ENCODE data around the gene PRSS50.

PRSS50 gene

DNA sequence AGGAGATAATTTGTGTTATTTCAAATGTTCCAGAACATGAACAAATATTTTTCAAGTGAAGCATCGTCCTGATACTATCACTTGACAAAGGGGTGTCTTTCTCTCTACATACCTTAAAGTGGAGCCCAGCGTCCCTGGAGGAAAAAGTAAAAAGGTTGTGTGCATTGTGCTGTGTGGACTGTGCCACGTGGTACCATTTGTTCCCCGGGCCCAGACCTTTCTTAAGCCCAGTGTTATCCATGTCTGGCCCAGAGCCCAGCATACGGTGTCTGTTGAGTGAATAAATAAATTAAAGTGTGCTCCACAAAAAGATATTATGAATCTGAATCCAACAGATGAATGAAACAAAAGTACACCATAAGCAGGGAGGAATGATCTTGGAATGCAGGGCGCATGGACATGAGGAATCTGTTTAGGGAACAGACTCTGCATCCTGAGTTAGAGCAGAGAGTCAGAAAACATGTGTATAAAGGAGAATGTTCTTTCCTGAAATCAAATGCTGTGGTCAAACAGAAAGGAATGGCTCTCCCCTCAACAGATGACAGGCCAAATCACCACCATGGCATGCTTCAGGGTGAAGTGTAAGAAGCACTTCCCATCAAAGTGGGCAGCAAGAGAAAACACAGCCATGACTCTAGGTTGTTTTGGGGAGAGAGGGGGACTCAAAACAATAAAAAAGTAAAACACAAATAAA, 8.1 kb upstream of the PRSS50 start:
- DNase-seq (ENCODE audit: low read depth in 3 of 3) = no peak

DNA sequence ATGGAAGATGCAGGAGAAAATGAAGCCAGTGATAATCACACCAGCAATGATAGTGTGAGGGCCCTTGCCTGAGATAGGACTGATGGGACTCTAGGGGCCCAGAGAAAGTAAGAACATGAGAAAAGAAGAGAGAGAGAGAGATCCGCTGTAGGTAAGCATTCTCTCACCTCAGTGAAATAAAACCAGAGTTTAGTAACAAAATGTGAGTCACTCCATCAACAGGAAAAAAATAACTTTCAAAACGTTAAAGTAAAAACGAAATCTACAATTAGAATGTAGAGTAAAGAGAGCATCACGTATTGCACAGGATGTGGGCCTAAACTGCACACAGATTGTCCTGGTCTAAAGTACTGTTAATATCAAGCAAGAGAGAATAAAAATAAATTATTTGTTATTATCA, 6.8 kb upstream of the PRSS50 start:
- no peak for DNase-seq (ENCODE audit: low read depth in 3 of 3)

DNA sequence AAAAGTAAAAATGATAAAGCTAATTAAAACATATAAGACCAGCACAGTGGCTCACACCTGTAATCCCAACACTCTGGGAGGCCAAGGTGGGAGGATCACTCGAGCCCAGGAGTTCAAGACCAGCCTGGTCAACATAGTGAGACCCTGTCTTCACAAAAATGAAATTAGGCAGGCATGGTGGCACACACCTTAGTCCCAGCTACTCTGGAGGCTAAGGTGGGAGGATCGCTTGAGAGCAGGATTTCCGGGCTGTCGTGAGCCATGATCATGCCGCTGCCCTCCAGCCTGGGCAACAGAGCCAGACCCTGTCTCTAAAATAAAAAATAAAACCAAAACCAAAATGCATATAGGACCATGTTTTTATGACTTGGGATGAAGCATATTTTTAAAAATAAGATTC, 4.8 kb upstream of the PRSS50 start:
- DNase-seq (ENCODE audit: low read depth in 3 of 3) = no peak

DNA sequence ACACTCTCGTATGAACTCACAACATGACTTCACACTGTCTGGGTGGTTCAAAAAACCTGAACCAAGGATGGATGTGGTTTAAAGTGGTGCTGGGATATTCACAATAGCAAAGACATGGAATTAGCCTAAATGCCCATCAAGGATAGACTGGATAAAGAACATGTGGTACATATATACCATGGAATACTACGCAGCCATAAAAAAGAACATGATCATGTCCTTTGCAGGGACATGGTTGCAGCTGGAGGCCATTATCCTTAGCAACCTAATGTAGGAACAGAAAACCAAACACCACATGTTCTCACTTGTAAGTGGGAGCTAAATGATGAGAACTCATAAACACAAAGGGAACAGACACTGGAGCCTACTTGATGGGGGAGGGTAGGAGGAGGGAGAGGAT, 3.3 kb upstream of the PRSS50 start:
- DNase-seq (ENCODE audit: low read depth in 3 of 3) = no peak

DNA sequence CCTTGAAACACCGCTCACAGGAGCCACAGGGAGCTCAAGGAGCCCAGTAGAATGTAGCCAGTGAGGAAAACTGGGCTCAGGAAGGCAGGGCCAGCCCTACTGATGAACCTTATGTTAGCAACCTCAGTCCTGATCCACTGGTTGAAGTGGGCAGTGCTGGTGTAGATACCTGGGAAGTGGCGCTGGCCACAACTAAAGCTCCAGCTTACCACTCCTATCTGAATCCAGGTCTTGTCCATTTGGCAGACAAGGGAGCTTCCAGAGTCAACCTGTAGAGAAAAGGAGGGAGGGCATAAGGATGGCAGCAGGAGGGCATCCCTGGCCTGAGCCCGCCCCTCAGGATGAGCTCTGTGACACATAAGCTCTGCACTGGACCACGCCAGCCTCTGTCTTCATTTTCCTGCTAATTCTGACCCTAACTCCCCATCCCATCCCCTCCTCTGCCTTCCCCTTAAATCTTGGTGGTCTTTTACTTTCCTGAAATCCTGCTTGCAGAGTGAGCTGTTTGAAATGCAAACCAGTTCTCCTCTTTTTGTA, 2.1 kb upstream of the PRSS50 start:
- DNase-seq (ENCODE audit: low read depth in 3 of 3) = no peak

DNA sequence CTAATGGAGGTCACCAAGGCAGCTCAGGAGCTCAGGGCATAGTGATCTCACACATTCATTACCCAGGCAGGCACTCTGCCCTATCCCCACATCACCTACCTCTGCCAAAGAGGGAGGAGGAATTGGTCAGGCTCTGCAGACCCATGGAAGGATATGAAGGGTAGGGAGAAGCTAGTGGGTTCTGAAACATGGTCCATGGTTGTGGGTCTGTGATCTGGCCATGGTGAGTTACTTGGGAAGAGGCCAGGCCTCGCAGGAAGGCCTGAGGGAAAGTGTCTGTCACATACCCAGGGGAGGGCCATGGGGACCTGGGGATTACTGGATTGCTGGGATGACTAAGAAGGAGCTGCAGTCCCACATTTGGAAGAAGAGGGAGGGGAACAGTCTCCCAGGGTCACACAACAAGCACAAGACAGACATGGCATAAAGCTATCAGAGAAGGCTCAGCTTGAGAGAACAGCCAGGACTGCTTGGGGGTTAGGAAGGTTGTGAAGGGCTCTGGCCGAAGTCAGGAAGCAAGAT, 1.4 kb upstream of the PRSS50 start:
- DNase-seq (ENCODE audit: low read depth in 3 of 3) = no peak

DNA sequence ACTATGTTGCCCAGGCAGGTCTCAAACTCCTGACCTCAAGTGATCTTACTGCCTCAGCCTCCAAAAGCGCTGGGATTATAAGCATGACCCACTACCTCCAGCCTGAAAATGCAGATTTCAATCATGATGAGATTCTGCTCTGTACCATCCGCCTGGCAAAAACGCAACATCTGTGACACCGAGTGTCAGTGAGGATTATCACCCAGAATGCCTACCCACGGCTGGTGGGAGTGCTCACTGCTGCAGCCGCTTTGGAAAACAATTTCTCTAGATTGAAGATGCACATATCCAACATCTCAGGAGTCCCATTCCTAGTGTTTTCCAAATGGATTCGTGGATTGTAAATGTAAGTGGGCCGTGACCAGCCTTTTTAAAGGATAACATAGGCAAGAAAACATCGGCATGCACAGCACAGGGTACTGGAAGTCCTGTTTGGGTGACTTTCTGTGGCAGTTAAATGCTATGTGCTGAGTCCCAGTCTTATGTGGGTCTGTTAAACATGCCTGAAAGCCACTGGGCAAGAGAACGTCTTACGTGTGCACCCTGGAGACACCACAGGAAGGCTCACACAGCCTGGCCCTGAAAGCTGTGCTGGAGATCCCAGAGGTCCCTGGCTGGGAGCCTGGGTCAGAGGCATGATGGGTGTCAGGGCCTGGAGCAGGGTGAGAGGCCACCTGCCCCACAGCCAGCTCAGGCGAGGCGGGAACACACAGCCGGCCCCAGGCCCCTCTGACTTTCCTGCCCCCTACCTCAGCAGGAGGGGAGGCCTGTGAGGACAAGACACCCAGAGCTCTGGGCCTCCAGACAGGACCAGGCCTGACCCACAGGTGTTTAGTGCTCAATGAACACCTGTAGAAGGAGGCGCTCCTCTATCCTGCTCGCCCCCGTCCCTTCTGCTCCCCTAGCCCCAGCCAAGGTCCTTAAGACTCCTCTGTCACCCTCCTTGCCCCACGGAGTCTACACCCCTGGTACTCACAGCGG, 918 bp downstream of the PRSS50 start:
- DNase-seq (ENCODE audit: low read depth in 3 of 3) = no peak

DNA sequence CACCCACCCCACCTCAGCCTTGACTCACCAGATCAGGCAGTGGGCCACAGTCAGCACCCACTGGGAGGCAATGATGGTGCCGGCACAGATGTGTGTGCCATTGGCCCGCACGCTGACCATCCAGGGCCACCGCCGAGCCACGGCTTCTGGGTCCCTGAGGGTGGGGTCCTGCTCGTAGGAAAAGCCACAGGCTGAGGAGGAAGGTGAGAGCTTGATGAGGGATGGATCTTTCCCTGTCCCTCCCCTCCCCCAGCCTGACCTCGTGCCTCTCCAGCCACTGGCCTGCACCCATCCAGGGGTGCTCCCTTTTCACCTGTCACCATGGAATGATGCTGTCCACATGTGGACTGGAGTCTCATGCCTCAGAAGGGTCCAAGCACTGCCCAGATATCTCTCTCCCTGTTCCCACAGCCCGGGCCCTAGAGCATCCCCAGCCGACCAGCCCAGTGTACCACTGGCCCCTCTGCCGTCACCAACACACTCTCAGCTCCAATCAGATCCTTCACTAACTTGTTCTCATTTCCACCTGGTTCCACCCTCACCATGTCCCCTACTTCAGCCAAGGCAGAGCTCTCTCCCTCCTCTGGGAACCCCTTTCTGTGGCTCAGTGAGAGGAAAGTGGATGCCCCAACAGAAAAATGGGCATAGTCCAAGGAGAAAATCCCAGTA, 2.0 kb downstream of the PRSS50 start:
- DNase-seq (ENCODE audit: low read depth in 3 of 3) = no peak

DNA sequence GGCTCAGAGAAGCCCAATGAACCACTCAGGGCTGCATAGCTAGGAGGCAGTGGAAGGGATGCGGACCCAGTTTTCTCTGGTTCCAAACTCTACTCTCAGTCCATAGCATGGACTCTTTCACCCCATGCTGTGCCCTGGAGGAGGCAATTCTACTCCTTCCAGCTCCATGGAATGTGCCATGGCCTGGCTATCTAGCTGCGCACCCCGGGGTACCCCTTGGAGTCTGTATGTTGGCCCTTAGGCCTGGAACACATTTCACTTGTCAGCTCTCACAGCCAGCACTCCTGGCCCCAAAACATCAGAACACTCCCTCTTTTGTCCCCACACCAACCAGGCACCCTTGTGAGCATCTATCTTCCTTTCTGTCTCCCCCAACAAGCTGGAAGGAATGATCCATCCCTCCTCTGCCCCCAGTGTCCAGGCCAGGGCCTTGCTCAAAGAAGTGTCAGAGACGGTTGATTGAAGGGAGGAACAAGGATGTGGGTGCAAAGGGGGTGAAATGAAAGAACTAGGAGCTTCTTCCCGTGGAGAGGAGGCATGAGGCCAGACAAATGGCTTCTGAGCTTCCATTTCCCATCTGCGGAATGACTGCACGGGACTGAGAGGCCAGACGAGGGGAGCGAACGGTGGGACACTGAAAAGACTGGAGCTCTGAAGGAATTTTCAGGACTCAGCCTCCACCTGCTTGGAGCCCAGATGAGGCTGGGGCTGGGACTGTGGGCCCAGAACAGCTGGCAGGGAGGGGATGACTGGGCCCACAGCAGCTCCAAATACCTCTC, 2.8 kb downstream of the PRSS50 start:
- no peak for DNase-seq (ENCODE audit: low read depth in 3 of 3)

DNA sequence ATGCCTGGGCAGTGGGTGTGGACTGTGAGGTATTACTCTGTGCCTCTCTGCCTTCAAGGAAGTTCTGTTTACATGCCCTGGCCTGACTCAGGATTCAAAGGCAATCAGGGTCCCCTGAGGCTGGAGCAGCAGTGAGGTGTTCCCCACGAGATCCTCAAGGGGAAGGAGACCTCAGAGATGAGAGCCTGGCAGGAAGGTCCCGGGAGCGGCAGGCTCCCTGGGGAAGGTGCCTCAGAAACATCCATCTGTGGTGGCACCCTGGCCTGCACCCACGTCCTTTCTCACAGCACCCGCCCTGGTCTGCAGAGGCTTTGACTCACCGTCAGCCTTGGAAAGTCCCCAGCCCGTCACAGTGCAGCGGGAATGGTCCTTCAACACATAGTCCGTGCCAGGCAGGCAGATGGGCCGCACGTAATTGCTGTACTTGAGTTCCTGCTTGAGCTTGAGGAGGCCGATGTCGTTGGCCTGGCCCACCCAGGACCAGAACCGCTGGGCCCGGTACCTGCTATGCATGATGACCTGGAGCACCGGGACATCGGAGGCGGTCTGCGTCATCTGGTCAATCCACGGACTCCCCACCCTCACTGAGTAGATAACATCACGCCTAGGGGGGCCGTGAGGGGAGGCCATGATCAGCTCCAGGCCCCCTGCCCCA, 3.6 kb downstream of the PRSS50 start:
- peak in 1 of 3 experiments; percentile 26 for DNase-seq (ENCODE audit: low read depth in 3 of 3)

DNA sequence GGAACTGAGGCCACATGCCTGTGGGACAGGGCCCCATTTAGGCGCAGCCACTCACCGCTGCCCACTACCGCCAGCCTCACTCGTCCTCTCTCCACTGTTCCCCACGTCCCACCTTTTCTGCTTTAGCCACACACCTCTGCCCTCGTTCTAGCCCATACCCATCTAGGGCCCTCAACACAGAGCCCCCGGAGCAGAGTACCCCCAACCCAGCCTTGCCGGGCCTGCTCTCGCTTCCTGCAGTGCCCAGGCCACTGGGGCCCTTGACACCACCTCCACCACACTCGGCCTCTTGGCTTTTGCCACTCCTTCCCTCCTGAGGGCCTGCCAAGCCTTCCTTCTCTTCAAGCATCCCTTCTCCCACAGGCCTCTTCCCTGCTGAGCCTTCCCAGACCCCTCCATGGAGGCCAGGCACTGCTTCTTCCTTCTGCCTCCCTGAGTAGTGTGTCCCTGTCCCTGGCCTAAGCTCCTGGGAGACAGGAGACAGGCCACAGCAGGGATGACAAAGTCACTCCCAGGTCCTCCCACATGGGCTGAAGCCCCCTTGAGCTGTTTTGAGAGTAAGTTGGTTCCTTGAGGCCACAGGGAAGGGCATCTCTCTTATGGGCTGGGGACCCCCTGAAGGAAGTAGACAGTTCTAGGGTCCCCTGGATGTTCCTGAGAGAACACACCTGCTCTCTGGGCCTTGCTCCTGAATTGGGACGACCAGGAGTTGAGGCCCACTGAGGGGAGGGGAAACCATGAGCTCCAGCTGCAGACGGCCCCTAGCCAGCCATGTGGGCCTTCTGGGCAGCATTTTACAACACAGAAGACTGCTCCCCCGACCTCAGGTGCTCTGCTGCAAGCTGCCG, 4.4 kb downstream of the PRSS50 start:
- DNase-seq (ENCODE audit: low read depth in 3 of 3) = no peak

DNA sequence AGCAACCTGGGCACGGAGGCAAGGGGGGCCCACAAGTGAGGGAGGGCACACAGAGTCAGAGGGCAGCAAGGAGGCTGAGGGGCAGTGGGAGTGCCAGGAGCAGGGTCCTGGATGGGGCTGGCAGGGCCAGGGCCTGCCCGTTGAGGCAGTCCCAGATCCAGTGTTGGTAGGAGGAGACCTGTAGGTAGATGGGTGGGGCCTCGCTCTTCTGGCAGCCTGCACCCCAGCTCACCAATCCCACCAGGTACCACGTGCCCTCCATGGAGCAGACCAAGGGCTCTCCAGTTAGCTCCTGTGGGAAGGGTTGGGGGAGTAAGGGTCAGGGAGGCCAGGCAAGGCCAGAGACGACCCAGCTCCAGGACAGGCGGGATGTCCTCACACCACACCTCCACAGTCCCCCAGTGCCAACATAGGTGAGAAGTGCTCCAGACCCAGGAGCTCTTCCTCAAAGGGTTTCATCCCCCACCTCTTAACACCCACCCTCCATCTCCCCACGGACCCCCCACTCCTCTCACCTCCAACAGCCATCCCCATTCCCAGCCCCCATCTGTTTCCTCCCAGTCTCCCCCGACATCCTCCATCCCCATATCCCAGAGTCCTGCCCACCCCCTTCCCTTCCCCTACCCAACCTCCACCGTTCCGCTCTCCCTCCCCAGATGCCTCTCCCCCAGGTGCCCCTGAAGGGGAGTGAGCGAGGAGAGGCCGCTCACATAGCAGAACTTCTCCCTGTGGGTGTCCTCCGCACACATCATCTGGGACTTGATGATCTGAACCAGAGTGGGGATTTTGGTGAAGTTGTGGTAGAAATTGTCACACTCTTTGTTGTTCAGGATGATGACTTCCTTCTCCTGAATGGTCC, 5.2 kb downstream of the PRSS50 start:
- no peak for DNase-seq (ENCODE audit: low read depth in 3 of 3)

DNA sequence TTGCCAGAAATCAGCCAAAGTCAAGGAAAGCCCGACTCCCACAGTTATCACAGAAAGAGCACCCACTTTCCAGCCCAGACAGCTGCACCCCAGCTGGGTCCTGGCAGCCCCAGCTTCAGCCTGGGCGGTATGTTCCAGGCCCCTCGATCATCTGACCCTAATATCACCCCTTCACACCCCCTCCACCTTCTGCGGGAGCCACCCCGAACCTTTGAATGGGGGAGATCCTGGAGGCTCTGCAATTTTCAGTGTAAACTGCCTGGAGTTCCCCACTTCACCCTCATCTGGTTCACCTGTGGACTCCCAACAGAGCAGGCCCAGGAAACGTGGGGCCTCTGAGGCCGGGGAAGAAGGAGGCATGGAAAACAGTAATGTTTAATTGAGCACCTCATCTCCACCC, 5.9 kb downstream of the PRSS50 start:
- DNase-seq (ENCODE audit: low read depth in 3 of 3) = no peak

DNA sequence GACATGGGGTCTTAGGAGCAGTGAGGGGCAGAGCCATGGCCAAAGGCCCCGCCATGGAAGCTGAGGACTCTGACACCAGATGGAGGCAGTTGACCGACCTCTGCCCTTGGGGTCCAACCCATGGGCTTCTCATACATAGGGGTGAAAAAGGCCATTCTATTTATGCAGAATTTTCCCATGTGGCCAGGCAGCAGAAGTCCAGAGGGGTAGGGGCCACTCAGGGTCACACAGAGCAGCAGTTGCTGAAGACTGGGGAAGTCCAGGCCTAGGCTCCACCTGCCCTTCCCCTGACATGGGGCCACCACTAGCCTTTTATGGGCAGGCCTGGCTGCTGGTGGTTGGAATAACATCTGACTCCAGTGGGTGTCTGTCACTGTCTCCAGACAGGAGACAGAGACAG, 6.4 kb downstream of the PRSS50 start:
- no peak for DNase-seq (ENCODE audit: low read depth in 3 of 3)

DNA sequence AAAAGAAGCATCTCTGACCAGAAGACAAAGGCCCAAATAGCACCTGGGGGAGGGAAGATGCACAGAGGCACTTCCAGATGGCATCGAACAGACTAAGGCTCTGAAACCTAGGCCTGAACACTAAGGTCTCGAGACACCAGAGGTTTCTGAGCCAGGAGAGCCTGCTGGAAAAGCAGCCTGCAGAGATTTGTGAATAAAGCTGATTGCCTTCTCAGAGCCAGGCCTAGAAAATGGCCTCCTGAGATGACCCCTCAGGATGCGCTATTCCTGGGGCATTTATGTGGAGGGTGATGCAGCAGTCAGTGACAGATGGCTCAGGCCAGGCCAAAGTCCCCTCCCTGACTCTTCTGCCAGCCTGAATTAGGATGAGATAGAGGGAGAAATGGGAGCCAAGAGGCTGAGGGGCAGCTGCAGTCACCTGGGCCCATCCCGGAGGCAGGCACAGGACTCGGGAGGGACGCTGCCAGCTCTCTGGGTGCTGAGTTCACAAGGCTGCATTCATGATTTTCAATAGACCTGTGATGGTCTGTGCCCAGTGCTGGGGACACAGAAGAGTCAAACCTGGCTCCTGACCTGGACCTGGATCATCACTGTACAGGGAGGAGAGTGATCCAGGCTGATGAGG, 6.9 kb downstream of the PRSS50 start:
- DNase-seq (ENCODE audit: low read depth in 3 of 3) = no peak

DNA sequence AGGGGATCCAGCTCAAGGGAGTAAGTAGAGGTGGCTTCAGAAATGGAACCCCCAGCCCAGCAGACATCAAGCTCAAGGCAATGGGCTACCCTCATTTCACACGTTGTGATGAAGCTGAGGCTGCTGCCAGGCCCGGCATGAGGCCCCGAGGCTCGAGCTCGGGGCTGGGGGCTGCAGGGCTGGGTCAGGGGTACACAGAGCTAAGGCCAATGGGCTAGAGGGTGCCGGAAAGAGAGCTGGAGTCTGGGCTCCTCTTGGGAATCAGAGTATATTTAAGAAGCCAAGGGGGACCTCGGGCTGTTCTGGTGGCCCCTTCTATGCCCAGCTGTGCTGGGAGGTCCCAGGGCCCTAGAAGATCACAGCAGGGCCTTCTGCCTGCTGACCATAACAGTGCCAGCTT, 7.4 kb downstream of the PRSS50 start:
- DNase-seq (ENCODE audit: low read depth in 3 of 3) = no peak

DNA sequence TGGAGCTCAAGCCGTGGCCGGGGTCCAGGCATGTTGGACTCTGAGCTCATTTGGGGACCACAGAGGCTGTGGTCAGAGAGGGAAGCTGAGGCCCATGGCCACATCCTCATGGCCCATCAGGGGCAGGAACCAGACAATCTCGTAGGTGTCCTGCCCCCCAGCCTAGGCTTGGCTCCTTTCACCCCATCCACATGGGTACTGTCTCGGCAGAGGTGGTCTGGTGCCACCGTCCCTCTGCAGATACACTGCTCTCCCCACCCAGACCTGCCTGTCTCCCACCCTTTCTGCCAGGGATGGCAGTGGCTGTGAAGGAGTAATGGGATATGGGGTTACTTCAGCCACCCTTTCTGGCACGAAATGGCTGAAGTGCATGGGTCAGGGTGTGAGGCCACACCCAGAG, 7.9 kb downstream of the PRSS50 start:
- no peak for DNase-seq (ENCODE audit: low read depth in 3 of 3)

DNA sequence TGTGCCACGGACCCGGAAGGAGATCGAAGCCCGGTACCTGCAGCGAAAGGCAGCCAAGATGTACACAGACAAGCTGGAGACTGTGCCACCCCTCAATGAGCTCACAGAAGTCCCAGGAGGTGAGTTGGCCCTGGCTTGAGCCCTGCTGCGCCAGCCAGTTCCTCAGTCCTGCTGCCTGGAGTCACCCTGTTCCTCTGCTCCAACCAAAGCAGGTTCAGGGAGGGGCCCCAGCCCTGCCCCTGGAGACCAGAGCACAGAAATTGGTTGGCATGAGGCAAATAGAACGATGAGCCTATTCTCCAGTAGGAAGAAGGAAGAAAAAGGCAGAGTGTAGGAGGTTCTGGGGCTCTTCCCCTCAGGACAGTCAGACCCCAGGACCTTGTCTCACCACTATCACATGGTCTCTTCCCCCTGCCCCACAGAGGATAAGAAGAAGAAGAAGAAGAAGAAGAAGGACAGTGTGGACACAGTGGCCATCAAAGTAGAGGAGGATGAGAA, 8.5 kb downstream of the PRSS50 start:
- DNase-seq (ENCODE audit: low read depth in 3 of 3) = no peak

Measured in stimulated activated CD4-positive, alpha-beta T cell treated with anti-CD3 and anti-CD28 coated beads, TNF-alpha, amount 100 ng/mL, for 24 hours (primary cell).